ENCODE results near the gene C6orf163.
"Not testable (repeated sequence)": the region's sequence is repeated elsewhere in the genome, so short reads cannot be mapped to it uniquely, and the experiment has no call there.

The C6orf163 gene

GRCh38 chr6:87344731-87345130 lies at the start of gene C6orf163:
Gene C6orf163 (plus strand): TSS chr6:87344813. CDS start chr6:87345100, 287 bp downstream.
- in situ Hi-C loops (cut with HindIII; ENCODE audit: low sequenced_read_pairs), result no loop called here

DNA sequence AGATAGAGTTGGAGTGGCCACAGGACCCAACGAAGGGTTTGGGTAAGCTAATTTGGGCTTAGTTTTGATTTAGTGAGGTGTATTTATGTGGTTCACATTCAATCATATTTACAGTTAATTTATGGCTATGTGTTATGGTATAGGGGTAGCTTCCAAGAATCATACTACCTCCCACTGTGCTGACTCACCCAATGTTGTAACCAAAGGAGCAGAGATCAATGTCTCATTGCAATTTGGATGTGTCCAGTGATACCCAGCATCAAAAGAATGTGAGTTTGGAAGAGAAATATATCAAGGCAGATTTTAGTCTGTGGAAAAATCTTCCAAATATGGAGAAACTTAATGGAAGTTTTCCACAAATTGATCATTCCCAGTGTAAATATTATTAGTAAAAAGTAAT lies 47.5 kb upstream of the C6orf163 start:
- in situ Hi-C loops (cut with HindIII; ENCODE audit: low sequenced_read_pairs), result no loop called here

DNA sequence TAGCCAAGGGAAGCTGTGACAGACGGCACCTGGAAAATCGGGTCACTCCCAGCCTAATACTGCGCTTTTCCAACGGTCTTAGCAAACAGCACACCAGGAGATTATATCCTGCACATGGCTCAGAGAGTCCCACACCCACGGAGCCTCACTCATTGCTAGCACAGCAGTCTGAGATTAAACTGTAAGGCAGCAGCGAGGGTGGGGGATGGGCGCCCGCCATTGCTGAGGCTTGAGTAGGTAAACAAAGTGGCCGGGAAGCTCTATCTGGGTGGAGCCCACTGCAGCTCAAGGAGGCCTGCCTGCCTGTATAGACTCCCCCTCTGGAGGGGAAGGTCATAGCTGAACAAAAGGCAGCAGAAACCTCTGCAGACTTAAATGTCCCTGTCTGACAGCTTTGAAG lies 43.3 kb upstream of the C6orf163 start:
- in situ Hi-C loops (cut with HindIII; ENCODE audit: low sequenced_read_pairs), result not testable (repeated sequence)

- in situ Hi-C loops (cut with HindIII; ENCODE audit: low sequenced_read_pairs), result no loop called here
Observed at GRCh38 chr6:87308970-87309369, 35.6 kb upstream of the C6orf163 start.

GRCh38 chr6:87312860-87313259 lies 31.8 kb upstream of the C6orf163 start:
- in situ Hi-C loops (cut with HindIII; ENCODE audit: low sequenced_read_pairs), result no loop called here

DNA sequence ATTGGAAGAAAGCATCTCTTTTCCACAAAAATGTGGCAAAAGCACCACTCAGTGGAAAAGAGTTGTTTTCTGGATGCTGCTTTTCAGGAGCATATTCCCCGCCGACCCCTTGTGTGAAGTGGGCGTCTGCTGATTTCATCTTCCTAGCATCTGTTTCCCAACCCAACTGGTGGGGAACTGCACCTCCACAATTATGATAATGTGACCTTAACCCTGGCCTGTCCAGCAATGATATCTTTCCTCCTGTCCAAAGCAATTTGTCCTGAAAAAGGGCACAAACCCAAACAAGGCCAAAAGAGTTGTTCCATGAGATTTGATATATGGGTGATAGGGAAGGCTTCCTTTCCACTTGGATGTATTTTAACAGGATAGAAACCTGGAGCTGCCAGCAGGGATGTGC lies 29.5 kb upstream of the C6orf163 start:
- in situ Hi-C loops (cut with HindIII; ENCODE audit: low sequenced_read_pairs), result no loop called here

DNA sequence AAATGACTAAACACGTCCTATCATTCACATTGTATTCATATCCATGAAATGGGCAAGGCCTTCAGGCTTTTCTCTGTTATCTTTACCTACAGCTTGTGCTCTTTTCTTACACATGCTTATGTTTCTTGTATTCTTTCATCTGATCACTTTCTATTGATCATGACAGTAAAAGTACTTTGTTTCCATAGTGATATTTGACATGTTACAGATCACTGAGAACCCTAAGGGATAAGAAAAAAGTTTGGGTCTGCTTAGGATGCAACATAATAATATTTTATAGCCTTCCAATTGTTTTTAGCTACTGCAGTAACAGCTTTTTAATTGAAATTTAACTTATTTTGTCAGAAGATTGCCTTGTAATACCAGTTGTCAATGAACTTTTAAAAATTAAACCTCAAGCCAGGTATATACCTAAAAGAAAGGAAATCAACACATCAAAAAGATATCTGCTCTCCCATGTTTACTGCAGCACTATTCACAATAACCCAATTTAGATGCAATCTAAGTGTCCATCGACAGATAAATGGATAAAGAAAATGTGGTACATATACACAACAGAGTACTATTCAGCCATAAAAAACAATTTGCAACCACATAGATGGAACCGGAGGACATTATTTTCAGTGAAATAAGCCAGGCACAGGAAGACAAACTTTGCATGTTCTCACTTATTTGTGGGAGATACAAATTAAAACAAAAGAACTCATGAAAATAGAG lies 25.2 kb upstream of the C6orf163 start:
- in situ Hi-C loops (cut with HindIII; ENCODE audit: low sequenced_read_pairs), result no loop called here

GRCh38 chr6:87322304-87323212 lies 22.1 kb upstream of the C6orf163 start, which contains the start of gene SMIM8:
Gene SMIM8 (plus strand): TSS chr6:87322588. CDS start chr6:87337032, 14,444 bp downstream.
- in situ Hi-C loops (cut with HindIII; ENCODE audit: low sequenced_read_pairs), result no loop called here

- in situ Hi-C loops (cut with HindIII; ENCODE audit: low sequenced_read_pairs), result not testable (repeated sequence)
Observed at GRCh38 chr6:87323880-87324279, 20.7 kb upstream of the C6orf163 start.

DNA sequence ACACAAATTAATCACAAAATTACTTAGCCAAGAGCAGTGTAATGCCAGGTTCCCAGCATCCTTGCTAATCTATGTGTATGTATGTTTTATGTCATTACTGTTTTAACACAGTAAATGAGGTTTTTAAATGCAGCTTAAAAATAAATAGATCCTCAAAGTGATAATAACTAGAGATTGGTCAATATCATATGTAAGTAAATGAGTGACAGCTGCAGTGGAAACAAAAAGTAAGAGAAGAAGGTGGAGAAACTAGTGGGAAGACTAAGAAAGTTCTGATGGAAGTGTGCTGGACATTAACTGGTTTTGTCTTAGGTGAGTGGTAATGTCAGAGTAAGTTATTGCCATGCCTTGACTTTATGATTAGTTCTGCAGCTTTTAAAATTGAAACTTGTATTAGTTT lies 13.7 kb upstream of the C6orf163 start:
- in situ Hi-C loops (cut with HindIII; ENCODE audit: low sequenced_read_pairs), result no loop called here

GRCh38 chr6:87333033-87333432 lies 11.6 kb upstream of the C6orf163 start:
- in situ Hi-C loops (cut with HindIII; ENCODE audit: low sequenced_read_pairs), result no loop called here

GRCh38 chr6:87333591-87334181 lies 10.9 kb upstream of the C6orf163 start:
- in situ Hi-C loops (cut with HindIII; ENCODE audit: low sequenced_read_pairs), result no loop called here

DNA sequence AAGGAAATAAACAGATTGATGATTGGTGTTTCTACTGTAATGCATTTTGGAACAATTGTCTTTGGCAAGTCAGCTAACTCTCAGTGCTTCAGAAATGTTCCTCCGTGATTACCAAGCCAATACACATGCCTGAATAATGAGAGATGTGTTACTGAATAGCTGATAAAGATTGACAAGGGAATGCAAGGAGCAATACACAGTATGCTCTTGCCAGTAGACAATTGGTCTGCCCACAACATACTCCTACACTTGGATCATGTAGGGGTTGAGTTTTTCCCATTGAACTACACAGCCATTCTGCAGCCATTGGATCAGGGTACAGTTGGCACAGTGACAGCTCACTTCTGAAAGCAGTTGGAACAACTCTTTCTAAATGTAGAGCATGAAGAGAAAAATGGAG lies 9.9 kb upstream of the C6orf163 start:
- in situ Hi-C loops (cut with HindIII; ENCODE audit: low sequenced_read_pairs), result no loop called here

DNA sequence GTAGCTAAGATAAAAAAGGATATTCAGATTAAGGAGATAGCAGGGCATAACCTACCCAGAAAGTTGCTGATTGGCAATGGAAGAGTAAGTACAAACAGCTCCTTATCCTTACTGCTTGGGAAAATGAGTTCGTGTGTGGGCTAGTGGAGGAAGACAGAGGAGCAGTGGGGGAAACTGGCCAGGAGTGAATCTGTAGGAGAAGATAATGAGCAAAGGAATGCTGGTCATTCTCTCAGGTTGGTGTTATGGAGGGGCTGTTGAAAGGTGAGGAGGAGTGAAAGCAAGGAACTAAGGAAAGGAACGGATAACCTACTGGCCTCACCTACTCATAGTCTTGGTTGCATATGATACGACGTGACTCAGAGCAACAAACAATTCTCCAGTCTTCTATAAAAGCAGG lies 8.2 kb upstream of the C6orf163 start:
- in situ Hi-C loops (cut with HindIII; ENCODE audit: low sequenced_read_pairs), result no loop called here

GRCh38 chr6:87340230-87340629 lies 4.4 kb upstream of the C6orf163 start:
- in situ Hi-C loops (cut with HindIII; ENCODE audit: low sequenced_read_pairs), result no loop called here

- in situ Hi-C loops (cut with HindIII; ENCODE audit: low sequenced_read_pairs), result no loop called here
Observed at GRCh38 chr6:87341158-87341557, 3.5 kb upstream of the C6orf163 start.

DNA sequence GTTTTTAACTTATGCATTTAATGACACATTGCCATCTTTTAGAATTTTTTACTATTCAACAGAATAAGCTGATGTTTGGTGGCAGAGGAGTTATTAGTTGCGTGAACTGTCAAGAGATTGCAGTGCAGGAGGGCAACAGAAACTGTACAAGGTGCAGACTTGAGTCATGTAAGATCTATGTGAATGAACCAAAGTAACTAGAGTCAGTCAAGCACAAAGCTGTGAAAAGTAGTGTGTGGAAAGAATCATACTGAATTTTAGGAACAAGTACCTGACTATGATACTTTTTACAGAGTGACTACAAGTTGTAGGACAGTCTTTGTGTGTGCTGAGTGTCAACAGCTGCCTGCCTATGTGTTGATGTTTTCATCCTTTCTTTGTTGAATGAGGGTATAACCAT lies 2.7 kb upstream of the C6orf163 start:
- in situ Hi-C loops (cut with HindIII; ENCODE audit: low sequenced_read_pairs), result no loop called here

DNA sequence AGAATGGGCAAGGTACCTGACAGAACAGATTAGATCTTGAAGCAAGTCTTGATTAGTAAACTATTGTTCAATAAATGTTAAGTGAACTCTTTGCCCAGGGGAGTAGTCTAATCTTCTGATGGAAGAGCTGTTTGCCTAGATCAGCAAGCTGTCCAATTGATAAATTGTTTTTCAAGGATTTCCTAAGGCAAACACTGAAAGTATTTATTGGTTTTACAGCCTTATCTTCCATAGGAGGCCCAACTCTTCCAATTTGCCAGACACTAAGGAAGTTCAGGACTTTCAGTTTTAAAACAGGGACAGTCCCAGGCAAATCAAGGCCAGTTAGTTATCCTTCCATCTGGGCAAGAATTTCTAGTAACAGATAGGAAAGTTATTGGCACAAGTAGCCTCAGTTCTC lies 1.8 kb upstream of the C6orf163 start:
- in situ Hi-C loops (cut with HindIII; ENCODE audit: low sequenced_read_pairs), result no loop called here

DNA sequence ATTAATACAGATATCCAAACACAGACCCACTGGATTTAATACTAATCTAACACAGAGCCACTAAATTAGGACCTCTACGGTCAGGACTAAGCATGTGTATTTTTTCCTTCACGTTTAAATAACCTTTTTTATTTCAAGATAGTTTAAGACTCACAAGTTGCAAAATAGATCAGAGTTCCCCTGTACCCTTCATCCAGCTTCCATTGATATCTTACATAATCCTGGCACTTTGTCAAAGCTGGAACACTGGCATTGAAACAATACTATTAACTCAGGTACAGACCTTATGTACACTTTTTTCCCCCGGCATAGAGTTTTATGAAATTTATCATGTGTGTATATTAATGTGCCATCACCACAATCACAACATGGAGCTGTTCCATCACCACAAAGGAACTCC lies 2.1 kb downstream of the C6orf163 start:
- in situ Hi-C loops (cut with HindIII; ENCODE audit: low sequenced_read_pairs), result no loop called here

DNA sequence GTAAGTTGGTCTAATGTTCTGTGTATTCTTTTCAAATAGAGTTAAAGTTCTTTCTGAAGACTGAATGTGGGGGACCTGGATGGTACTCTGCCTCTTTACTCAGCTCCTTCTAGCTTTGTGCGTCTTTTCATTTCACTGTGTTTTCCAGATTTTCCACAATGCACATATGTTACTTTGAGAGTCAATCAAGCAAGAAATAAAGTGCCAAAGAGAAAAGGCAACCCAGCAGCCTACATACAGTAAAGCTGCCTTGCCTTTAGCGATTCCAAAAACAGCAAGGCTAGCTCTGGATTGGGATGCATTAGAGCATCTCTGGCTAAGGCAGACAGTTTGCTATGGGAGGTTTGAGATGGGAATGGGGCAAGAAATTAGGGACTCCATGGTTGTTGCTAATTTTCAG lies 5.3 kb downstream of the C6orf163 start:
- in situ Hi-C loops (cut with HindIII; ENCODE audit: low sequenced_read_pairs), result no loop called here

DNA sequence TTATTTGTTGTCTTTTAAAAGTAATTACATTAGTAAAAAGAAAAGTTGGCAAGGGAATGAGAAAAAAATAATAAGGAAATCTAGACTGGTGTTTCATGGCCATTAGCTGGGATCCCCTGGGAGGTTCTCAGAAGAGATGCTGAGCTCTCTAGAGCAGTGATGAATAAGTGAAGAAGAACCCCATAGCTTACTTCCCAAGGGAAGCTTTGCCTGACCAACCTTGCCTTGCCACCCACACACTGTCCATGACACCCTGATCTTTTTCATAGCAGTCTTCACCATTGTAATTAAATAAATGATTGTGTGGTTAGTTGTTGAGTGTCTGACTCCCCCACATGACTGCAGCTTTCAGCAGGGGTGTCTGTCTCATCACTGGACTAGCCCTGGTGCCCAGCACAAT lies 5.9 kb downstream of the C6orf163 start:
- in situ Hi-C loops (cut with HindIII; ENCODE audit: low sequenced_read_pairs), result no loop called here

DNA sequence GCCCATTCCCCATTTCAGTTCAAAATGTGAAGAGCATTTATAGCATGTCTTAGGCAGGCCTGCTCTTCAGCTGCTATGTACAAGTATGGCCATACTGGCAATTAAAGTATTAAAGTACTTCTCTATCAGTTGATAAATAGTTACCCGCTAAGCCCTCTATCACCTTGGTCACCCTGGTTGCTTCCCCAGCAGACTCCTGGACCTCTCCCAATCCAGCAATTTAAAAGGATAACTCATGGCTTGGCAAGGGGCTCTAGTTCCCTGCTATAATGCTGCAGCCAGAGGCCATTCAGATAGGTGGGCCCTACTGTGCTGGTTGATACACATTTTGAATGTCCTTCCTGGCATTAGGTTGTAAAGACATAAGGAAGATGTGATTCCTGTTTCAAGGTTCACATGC lies 7.0 kb downstream of the C6orf163 start:
- in situ Hi-C loops (cut with HindIII; ENCODE audit: low sequenced_read_pairs), result no loop called here

Measured in DLD1 (cell line).